Measurements from ENCODE around the gene FLOT1.

The FLOT1 gene

GRCh38 chr6:30742316-30743098 is at the start of gene FLOT1:
TSS of gene FLOT1 (minus strand) at chr6:30742687. CDS start at chr6:30742189, 498 bp downstream.
- peak; percentile 99 to 100 for DNase-seq

- DNase-seq, result no peak
These were observed 48.4 kb upstream of the FLOT1 start for GRCh38 chr6:30790724-30791383.

GRCh38 chr6:30789606-30790005 is 47.1 kb upstream of the FLOT1 start:
- no peak for DNase-seq

GRCh38 chr6:30787954-30788353 is 45.5 kb upstream of the FLOT1 start:
- peak; percentile 69 to 94 for DNase-seq

GRCh38 chr6:30782425-30783014 is 40.0 kb upstream of the FLOT1 start:
- no peak for DNase-seq

GRCh38 chr6:30781743-30782424 is 39.4 kb upstream of the FLOT1 start:
- peak; percentile 93 to 99 for DNase-seq

GRCh38 chr6:30781395-30781742 is 38.9 kb upstream of the FLOT1 start:
- DNase-seq, result peak; percentile 82 to 89

GRCh38 chr6:30780642-30780920 is 38.1 kb upstream of the FLOT1 start:
- DNase-seq, result no peak

GRCh38 chr6:30779850-30780641 is 37.6 kb upstream of the FLOT1 start:
- DNase-seq, result no peak

- DNase-seq, result peak; percentile 77 to 86
These were observed 35.6 kb upstream of the FLOT1 start for GRCh38 chr6:30778001-30778635.

- peak in 1 of 2 donors; percentile 70 for DNase-seq
These were observed 34.6 kb upstream of the FLOT1 start for GRCh38 chr6:30777155-30777485.

GRCh38 chr6:30776390-30777154 is 34.1 kb upstream of the FLOT1 start:
- peak; percentile 49 to 83 for DNase-seq

- DNase-seq, result no peak
These were observed 32.6 kb upstream of the FLOT1 start for GRCh38 chr6:30775104-30775503.

GRCh38 chr6:30774701-30775100 is 32.2 kb upstream of the FLOT1 start:
- no peak for DNase-seq

GRCh38 chr6:30770592-30770991 is 28.1 kb upstream of the FLOT1 start:
- DNase-seq, result no peak

GRCh38 chr6:30769853-30770524 is 27.5 kb upstream of the FLOT1 start:
- no peak for DNase-seq

- peak; percentile 91 to 100 for DNase-seq
These were observed 26.8 kb upstream of the FLOT1 start for GRCh38 chr6:30769088-30769852.

GRCh38 chr6:30768634-30769087 is 26.2 kb upstream of the FLOT1 start:
- DNase-seq, result no peak

GRCh38 chr6:30767944-30768301 is 25.4 kb upstream of the FLOT1 start:
- no peak for DNase-seq

Measured in inflammatory macrophage treated with lipopolysaccharide for 1 hour (primary cell).